Ovary (tissue), 3 donors: ENCODE data around the gene RARA.

Source experiments
- POLR2A ChIP-seq: fragments of 450-650 bp; IDR thresholded peaks from one replicate; pipeline ENCODE4 v1.6.1; 2017; ENCODE audit warnings: antibody characterized with exemption, mild to moderate bottlenecking, moderate library complexity
- TF ChIP-seq, protein P1 (sequence below), 3 donors: fragments of 450-650 bp in 2 of 3; fragments of 200-600 bp in 1 of 3; IDR thresholded peaks; one replicate each; pipeline versions ENCODE4 v1.5.1 to v1.8.0; 2016 to 2022; ENCODE audit warnings: antibody characterized with exemption in 3 of 3, mild to moderate bottlenecking in 1 of 3
- donor health status: DM: no; HTN: no; CAD: no.

DNA sequence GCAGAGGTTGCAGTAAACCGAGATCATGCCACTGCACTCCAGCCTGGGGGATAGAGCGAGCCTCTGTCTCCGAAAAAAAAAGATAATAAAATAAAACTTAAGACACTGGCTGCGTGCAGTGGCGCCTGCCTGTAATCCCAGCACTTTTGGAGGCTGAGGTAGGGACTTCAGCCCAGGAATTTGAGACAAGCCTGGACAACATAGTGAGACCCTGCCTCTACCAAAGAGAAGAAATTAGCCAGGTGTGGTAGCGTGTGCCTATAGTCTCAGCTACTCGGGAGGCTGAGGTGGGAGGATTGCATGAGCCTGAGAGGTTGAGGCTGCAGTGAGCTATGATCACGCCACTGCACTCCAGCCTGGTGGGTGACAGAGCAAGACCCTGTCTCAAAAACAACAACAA is 26.6 kb downstream of the RARA start:
- TF ChIP-seq, protein P1, sequence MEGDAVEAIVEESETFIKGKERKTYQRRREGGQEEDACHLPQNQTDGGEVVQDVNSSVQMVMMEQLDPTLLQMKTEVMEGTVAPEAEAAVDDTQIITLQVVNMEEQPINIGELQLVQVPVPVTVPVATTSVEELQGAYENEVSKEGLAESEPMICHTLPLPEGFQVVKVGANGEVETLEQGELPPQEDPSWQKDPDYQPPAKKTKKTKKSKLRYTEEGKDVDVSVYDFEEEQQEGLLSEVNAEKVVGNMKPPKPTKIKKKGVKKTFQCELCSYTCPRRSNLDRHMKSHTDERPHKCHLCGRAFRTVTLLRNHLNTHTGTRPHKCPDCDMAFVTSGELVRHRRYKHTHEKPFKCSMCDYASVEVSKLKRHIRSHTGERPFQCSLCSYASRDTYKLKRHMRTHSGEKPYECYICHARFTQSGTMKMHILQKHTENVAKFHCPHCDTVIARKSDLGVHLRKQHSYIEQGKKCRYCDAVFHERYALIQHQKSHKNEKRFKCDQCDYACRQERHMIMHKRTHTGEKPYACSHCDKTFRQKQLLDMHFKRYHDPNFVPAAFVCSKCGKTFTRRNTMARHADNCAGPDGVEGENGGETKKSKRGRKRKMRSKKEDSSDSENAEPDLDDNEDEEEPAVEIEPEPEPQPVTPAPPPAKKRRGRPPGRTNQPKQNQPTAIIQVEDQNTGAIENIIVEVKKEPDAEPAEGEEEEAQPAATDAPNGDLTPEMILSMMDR (IDR thresholded peaks at IDR 0.05): no peak
- no peak for TF ChIP-seq POLR2A
